A204.1 (cell line): ENCODE measurements around the gene SLC1A1.
"Not testable (repeated sequence)": the region's sequence is repeated elsewhere in the genome, so short reads cannot be mapped to it uniquely, and the experiment has no call there.

Experiments used
- FAIRE-seq: peaks from 2 replicates; lab custom pipeline; 2012; peaks lifted over from hg19 to GRCh38; lab: Jason Lieb, UNC

The SLC1A1 gene

DNA sequence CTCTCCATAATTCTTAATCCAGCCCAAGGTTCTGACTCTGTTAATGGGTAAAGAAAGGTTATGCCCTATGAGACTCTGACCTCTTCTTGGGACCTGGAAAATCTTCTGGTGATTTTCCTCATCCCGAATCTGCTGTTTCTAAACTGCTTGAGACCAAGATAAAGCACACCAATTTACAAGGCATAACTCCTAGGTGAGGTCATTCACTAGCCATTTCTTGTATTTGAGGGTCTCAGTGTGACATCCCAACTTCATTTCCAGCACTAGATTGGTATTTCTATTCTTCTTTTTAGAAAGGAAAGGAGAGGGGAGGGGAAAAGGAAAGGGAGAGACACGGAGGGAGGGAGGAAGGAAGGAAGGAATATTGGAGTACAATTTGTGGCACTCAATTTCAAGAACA, 51.6 kb downstream of the SLC1A1 start:
- FAIRE-seq: no peak

DNA sequence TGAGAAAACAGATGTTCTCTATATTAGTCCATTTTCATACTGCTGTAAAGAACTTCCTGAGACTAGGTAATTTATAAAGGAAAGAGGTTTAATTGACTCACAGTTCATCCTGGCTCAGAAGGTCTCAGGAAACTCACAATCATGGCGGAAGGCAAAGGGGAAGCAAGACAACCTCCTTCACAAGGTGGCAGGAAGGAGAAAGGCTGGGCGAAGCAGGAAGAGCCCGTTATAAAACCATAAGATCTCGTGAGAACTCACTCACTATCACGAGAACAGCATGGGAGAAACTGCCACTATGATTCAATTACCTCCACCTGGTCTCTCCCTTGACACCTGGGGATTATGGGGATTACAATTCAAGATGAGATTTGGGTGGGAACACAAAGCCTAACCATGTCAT, 54.4 kb downstream of the SLC1A1 start:
- not testable (repeated sequence) for FAIRE-seq

DNA sequence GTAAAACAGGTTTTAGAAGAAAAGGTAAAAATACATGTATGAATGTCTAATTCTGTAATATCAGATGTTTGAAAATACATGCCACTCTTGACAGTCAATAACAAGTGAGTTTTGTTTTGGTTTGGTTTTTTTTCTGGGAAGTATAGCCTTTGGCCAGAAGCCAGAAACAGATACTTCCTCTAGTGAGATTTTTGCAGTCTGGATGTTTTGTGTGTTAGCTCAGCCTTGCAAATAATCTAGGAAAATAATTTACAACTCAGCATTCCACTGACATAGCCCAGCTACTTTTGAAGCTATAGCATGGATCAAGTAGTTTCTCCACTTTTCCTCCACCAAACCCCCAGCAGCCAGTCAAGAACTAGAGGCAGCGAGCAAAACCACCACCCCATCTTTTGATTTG, 56.7 kb downstream of the SLC1A1 start:
- no peak for FAIRE-seq

DNA sequence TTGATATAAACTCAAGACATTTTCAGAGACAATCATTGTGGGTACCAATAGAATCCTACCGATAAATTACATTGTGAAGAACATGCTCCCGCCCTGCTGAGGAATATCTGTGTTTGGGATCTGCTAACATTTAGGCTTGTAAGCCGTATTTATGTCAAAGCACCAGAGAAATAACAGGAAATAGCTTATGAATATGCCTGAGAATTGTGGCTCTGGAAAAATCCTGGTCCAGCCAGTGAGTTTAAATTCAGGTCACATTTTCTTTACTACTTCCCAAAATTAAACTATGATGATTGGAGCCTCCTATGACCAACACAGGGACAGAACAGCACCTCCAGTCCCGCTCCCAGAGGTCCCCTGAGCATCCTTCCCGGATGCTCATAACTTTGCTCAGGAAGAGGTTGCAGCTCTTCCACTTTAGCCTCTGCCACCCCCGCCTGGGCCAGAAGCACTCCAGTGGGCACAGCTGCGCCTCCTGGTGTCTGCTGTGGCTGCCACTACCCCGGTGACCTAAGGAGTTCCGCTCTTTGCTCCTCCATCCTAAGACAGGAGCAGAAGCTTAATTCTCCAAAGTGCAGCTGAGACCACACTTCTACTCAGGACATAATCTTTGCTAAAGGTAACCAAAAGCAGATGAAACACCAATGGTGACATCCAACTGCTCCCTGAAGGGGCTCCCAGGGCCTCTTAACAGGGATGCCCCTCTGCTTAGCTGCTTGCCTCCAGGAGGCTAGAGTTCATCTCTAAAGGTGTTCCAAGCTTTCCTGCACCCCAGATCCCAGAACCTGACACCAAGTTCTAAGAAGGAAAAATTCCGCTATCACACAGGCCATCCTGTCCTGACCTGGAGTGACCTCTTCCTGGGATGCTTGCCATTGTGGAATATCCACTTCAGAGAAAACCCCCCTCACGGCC, 58.8 kb downstream of the SLC1A1 start:
- no peak for FAIRE-seq

DNA sequence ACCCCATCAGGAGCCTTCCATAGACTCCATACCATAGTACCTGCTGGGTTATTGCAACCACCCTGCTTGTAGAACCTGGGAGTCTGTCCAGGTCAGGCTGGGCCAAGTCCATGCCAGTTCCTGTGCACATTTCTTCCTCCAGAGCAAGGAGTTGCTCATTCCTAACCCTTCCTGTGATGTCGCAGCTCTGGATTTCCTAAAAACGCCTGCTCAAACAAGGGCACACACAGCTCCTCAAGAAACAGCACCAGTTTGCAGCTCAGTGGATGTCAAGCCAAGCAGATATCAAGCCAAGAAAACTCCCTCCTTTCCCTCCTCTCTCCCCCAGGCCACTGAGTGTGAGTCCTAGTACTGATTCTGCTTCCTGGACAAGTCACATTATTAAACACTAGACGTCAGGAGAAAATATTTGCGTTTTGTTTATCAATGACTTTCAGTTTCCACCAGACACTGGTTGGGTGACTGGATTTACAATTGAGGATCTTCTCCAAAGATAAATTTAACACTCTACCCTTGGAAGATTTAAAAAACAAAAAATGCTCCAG, 59.6 kb downstream of the SLC1A1 start:
- FAIRE-seq: no peak

DNA sequence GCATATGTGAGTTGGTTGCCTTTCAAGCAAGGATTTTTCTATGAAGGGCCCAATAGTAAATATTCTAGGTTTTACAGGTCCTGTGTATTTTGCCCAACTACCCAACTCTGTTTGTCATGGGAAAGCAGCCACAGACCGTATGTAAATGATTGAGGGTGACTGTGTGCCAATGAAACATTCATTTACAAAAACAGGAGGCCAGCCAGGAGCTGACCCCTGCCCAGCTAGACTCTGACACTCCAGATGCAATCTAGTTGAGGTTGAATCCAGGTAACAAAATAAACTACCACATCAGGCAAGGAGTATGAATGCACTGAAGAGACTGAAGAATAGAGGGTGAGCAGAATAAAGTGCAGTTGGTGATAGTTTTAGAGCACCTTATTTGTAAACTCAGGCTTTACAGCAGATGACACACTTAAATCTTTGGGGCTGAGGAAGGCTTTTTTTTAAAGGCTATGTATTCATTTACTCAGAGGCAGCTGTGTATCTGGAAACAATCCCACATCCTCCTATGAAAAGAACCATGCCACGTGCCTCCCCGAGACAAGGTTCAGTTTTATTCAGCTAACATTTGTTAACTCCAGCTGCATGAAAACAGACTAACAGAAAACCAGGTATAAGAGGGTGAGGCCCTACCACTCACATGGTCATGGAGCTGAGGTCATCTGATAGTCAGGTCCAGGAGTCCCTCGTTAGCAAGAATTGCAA, 60.7 kb downstream of the SLC1A1 start:
- no peak for FAIRE-seq

DNA sequence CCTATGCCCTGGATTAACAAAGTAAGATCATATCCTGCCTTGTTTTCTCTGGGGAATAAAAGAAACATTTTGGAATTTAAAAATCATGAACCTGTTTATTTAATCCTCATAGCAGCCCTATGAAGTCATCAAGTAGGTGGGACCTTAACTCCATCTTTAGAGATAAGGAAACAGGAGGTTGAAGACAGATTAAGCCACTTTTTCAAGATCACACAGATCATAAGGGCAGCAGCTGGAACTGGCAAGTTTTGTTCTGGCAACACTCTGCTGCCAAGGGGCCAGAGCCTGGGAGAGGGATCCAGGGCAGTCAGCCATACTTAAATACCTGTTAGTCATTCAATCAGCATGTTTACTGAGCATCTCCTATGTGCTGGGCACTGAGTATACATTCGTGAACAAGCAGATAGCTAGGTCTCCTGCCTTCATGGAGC, 63.7 kb downstream of the SLC1A1 start:
- FAIRE-seq: no peak

DNA sequence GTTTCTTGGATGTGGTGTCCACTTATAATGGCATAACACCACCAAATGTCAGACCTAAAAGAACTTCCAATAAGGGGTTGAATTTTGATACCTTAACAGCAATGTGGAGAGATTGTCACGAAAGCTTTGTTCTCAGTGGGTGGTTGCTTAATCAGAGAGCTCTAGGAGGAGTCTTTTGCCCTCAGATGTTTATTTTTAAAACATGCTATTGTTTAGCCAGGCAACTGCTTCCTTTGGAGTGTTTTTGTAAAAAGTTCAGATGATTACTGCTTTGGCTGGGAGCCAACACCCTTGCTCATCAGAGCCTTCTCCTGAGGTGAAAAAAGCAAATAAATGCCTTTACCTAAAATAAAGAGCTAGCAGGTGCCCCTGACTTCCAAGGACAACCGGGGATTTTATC, 65.0 kb downstream of the SLC1A1 start:
- FAIRE-seq: no peak

DNA sequence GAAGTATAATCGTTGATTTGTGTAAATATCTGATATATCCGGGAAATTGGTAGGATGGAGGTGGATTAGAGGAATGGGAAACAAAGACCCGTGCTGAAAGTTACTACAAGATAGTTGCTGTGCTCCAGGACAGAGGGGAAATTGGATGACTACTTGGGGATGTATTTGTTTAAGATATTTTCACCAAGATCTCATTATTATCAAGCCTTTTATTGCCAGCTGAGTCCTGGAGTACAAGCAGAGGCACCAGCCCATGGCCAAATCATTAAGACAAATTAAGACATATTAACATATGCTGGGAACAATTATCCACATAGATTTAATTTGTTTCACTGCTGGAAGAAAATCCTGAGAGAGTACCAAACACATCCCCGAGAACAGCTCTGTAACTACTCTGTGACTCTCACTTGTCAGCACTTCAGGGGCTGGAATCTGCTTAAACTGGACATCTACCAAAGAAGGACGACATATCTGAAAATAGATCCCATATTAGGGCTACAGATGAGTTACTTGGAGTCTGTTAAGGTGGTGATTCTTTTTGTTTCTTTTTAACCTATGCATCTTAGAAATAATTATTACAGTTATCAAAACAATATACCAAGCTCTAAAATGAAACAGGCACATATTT, 68.2 kb downstream of the SLC1A1 start:
- FAIRE-seq: no peak

DNA sequence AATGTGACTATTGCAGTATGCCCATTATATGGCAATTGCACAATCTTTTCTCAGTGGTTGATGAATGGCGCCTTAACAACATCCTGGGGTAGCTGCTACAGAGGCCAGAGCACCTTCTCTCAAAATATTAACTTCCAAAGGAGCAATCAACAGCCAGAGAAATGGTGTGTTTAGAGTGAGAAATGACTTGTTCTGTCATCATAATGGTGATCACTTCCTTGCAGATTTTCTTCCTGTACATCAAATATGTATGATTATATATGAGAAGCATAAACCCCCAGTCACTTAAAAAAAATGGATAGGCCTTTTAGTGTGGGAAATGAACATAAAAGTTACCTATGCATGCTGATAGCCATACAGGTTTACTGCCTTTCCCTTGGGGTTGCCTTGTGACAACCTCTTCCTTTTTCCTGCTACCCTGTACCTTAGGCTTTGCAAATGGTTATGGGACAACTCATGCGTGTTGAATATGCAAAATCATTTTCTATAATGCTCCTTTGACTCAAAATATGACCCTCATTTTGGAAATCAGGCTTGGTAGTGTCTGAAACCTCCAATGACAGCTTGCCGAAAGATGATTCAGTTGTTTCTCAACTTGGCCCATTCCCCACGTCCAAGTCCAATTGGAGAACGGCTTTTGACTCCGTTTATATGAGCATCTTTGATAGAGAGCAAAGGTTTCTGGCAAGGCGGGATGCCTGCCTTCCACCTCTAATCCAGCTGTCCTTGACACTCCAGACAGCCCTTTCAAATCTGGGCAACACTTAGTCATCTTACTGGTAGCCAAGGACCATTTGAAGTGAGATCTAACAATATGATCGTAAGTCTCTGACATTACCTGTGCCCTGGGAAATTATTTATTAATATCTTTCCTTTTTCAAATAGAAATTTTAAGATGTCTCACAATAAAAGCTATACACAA, 69.3 kb downstream of the SLC1A1 start:
- no peak for FAIRE-seq

DNA sequence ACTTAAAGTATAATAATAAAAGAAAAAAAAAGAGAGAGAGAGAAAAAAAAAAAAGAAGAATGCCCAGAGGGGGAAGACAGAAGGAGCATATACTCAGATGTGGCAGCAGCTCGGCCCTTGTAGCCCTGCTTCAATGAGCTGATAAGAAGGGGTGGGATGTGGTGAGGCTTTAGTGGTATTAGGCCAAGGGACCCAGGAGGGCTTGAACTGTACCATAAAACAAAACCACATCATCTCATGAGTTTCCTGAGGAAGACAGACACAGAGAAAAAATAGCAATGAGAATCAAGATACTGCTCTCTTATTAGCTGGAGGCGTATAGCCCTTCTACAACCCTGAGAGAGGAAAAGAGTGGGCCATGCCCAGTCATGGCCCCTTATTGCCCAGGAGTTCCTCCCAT, 72.8 kb downstream of the SLC1A1 start:
- FAIRE-seq: no peak

DNA sequence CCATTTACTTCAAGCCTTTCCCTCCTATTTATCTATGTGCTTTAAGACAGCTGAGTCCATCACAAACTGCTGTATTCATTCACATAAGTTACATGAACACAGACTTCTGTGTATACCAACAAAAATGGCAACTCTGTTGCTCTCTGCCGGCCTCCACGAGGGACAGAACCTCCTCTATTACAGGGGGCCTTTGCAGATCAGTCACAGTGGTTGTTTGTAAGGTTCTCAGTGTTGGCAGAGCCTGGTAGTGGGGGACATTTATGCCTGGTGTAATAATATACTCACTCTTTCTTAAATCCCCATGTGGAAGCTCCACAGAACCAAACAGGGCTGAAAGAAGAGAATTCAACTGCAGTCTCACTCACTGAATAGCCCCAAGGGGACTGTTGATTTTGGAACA, 76.5 kb downstream of the SLC1A1 start:
- no peak for FAIRE-seq

DNA sequence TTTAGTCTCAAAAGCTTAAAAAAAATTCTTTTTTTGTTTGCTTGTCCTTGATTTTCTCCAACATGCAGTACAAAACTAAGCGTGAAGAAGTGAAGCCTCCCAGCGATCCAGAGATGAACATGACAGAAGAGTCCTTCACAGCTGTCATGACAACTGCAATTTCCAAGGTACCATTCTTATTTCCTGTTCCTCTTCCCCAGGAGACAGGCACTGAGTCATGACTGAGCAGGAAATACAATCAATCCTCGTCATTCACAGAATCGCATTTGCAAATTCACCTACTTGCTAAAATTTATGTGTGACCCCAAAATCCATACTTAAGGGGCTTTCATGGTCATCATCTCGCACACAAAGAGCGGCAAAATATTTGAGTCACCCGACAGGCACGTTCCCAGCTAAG, 77.3 kb downstream of the SLC1A1 start:
- FAIRE-seq: no peak

DNA sequence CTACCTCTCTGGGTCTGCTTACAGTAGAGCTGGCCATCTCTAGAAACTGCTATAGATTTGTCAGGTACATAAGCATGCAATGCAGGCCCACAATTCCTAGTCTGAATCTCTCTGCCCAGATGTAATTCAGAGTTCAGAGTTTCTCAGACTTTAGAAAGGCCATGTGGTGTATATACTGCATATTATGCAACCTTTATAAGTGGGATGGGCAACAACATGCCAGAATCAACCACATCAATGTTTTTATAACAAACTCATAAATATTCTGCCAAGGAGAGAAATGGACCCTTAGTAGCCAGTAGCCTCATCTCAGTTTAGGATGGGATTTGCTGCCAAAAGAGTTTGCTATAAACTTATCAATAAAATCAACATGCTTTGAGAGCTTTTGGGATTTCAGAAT, 78.8 kb downstream of the SLC1A1 start:
- FAIRE-seq: no peak

DNA sequence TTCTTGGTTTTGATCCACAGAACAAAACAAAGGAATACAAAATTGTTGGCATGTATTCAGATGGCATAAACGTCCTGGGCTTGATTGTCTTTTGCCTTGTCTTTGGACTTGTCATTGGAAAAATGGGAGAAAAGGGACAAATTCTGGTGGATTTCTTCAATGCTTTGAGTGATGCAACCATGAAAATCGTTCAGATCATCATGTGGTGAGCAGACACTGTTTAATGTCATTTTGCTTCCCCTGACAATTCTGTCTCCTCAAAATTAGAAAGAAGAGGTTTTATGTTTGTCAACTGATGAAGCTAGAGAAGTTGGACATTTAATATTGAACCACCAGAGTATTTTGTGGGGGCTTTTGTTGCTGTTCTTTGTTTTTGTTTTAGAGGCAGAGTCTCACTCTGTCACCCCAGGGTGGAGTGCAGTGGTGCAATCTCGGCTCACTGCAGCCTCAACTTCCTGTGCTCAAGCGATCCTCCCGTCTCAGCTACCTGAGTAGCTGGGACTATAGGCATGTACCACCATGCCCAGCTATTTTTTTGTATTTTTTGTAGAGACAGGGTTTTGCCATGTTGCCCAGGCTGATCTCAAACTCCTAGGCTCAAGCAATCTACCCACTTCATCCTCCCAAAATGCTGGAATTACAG, 82.0 kb downstream of the SLC1A1 start:
- FAIRE-seq: no peak

DNA sequence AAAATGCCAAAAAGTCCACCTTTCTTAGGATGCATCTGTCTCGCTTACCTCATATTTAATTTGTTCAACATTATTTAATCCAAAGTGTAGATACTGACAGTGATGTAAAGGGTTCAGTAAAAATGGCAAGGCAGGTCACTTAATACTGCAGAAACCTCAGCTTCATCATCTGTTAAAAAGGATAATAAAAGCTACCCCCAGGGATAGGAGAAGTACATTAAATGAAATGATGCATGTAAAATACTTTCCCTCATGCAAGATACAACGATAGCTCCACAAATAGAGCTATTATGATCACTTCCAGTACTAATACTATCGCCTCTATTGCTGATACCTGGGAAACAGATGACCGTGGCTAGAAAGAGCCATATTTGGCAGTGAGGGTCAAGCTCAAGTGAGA, 82.9 kb downstream of the SLC1A1 start:
- FAIRE-seq: no peak

DNA sequence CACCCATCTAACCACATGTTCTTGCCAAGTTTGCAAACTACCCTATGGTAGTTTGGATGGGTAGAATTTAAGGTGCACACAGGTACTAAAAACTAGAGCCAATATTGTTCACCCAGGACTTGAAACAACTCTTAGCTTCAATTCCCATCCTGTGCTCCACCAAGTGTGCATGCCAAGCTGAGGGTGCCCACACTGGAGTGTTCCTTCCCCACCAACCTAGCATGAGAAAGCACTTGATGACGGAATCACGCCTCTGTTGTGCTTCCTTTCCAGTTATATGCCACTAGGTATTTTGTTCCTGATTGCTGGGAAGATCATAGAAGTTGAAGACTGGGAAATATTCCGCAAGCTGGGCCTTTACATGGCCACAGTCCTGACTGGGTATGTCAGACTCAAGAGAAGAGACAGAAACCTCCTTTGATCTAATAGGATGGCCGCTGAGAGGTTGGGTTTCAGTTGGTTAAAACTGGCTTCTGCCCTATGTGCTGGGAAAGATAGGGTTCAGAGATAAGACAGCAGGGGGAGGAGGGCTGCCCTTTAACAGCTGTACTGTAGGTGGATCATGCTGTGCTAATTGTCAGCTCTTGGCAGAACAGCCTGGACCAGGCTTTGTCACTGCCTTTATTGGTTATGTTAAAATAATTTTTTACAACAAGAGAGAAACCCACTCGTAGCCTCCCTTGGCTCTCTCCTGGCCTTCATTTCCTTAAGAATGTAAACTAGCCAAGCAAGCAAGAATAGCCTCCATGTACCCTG, 83.5 kb downstream of the SLC1A1 start:
- FAIRE-seq: no peak

DNA sequence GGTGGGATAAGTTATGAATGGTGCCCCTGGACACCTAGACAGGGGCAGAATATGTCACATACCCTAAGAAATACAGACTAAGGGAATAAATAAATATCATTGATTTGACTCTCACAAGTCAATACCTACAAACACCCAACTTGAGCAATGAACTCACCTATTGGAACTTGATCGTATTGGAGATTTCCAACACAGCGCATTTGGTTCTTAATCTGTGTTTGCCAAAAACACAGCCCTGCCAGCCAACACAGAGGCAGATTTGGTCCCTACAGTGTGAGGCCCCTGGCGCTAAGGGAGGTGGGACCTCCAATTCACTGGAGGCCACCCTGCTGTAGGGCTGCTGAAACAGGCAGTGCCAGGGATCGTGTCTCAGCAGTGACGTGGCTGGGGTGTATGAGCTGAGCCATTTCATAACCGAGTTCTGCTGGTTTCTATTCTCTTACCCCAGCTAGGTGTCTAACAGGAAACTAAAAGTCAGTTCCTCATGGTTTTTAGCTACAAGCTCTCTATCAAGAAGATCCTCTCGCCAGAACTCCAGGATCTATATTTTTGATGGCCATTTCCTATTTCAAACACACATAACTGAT, 84.5 kb downstream of the SLC1A1 start:
- no peak for FAIRE-seq

DNA sequence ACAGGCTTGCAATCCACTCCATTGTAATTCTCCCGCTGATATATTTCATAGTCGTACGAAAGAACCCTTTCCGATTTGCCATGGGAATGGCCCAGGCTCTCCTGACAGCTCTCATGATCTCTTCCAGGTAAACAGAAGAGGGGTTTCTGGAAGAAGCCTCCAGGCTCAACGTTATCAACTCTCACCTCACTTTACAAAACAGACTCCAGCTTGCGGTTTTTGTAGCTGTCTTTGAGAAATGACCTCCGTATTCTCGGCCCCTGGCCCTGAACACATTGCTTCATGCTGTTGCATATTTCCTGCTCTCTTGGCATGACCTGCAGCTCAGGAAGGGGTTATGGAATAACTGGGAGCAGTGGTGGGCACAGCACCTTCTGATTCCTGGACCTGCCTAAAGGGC, 85.7 kb downstream of the SLC1A1 start:
- FAIRE-seq: no peak

DNA sequence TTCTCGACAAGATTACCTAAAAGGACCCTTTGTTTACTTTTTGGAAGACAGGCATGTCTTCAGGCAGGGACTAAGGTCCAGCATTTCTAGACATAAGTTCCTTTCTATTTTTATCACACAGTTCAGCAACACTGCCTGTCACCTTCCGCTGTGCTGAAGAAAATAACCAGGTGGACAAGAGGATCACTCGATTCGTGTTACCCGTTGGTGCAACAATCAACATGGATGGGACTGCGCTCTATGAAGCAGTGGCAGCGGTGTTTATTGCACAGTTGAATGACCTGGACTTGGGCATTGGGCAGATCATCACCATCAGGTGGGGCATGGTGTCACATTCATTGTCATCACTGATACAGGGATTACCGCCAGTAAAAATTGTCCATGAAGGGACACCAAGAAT, 86.2 kb downstream of the SLC1A1 start:
- FAIRE-seq: no peak
